MCF 10A (cell line): ENCODE results near the gene TFAP2B. TPM values are rescaled to one million over a fixed set of nuclear protein-coding genes. Genes with fewer than 3 reads are reported as not detected.

Experiments used
- BruUV-seq: library from RNA; stranded (reverse); fragments of 400-500 nt; replicated peaks from 2 replicates; lab custom pipeline; 2021; lab: Mats Ljungman, UMichigan
- CTCF ChIA-PET: fragments of 300-600 bp; sonication (Branson Sonifier 250); formaldehyde crosslinking; extraction: SDS; loops from one replicate; lab custom pipeline; 2021; ENCODE audit warnings: antibody characterized with exemption, inconsistent platforms; lab: Yijun Ruan, JAX
- POLR2A ChIA-PET: fragments of 300-600, 350-650 bp; sonication (Branson Sonifier 250); formaldehyde crosslinking; extraction: SDS; loops from one replicate; lab custom pipeline; 2020; ENCODE audit warnings: antibody characterized with exemption, inconsistent platforms; lab: Yijun Ruan, JAX
- DNase-seq: peaks from one replicate; pipeline ENCODE4 v3.0.0-alpha.2; 2018; ENCODE audit not compliant: unreplicated experiment
- H3K27ac Mint-ChIP-seq: one replicate; pipeline ENCODE4 v1.8.0; 2022; ENCODE audit warnings: mild to moderate bottlenecking, low read depth, mixed read lengths; ENCODE audit not compliant: unreplicated experiment
- H3K27me3 Mint-ChIP-seq: one replicate; pipeline ENCODE4 v1.8.0; 2022; ENCODE audit warnings: mixed read lengths; ENCODE audit not compliant: insufficient read depth, unreplicated experiment
- H3K36me3 Mint-ChIP-seq: one replicate; pipeline ENCODE4 v1.8.0; 2022; ENCODE audit warnings: mild to moderate bottlenecking, moderate library complexity, mixed read lengths; ENCODE audit not compliant: insufficient read depth, unreplicated experiment
- H3K4me1 Mint-ChIP-seq: one replicate; pipeline ENCODE4 v1.8.0; 2022; ENCODE audit warnings: mixed read lengths; ENCODE audit not compliant: insufficient read depth, unreplicated experiment
- H3K4me3 Mint-ChIP-seq: one replicate; pipeline ENCODE4 v1.8.0; 2022; ENCODE audit warnings: mild to moderate bottlenecking, moderate library complexity, mixed read lengths; ENCODE audit not compliant: unreplicated experiment
- H3K9me3 Mint-ChIP-seq: one replicate; pipeline ENCODE4 v1.8.0; 2022; ENCODE audit warnings: mixed read lengths; ENCODE audit not compliant: unreplicated experiment
- CTCF ChIP-seq: fragments of 200-600 bp; IDR thresholded peaks from one replicate; pipeline ENCODE4 v1.8.0; 2022; ENCODE audit warnings: antibody characterized with exemption, mild to moderate bottlenecking; ENCODE audit not compliant: unreplicated experiment
- intact Hi-C: fragments of 100-400 bp; cut with micrococcal nuclease; formaldehyde crosslinking; loops from 2 replicates; pipeline ENCODE4 v1.14.1; 2022
- total RNA-seq: library from RNA; stranded (reverse); gene quantifications from 2 replicates; pipeline ENCODE4 v1.2.3, GENCODE V29; 2022

The TFAP2B gene
- total RNA-seq, 1 experiment from 2014 or later, result not detected

- H3K4me3 Mint-ChIP-seq, result no peak overlapping the region
- no peaks in the 10 kb centered on the region for H3K36me3 Mint-ChIP-seq
- no peak overlapping the region for H3K27ac Mint-ChIP-seq
- H3K27me3 Mint-ChIP-seq, result peaks cover 78% of the 10 kb centered on the region
- peaks cover 10% of the 10 kb centered on the region for H3K4me1 Mint-ChIP-seq
- intact Hi-C loops, result no loop called here
- DNase-seq, result no peak
- no TSS peak for BruUV-seq
- POLR2A ChIA-PET, result no interaction called here
- no peaks in the 10 kb centered on the region for H3K9me3 Mint-ChIP-seq
- TF ChIP-seq CTCF, result no peak
- CTCF ChIA-PET, result interaction anchor here (0.6 kb wide), 1 partner anchor 714 kb away, joined by 3 read pairs; no protein-coding TSS in a partner anchor
These were observed 7.5 kb downstream of the TFAP2B start for GRCh38 chr6:50826037-50826761.

- BruUV-seq, result no TSS peak
- Mint-ChIP-seq H3K27ac (no peak overlapping the region), H3K27me3 (peaks cover 71% of the 10 kb centered on the region), H3K4me3 (no peak overlapping the region), H3K36me3 (no peaks in the 10 kb centered on the region), H3K9me3 (no peaks in the 10 kb centered on the region), H3K4me1 (peaks cover 6% of the 10 kb centered on the region)
- intact Hi-C loops, result no loop called here
- no peak for DNase-seq
- ChIA-PET CTCF (interaction anchor here (0.6 kb wide), 1 partner anchor 715 kb away, joined by 3 read pairs; no protein-coding TSS in a partner anchor), POLR2A (no interaction called here)
- no peak for TF ChIP-seq CTCF
These were observed 8.1 kb downstream of the TFAP2B start for GRCh38 chr6:50826803-50827202.

- H3K9me3 Mint-ChIP-seq, result no peaks in the 10 kb centered on the region
- BruUV-seq, result no TSS peak
- H3K4me3 Mint-ChIP-seq, result no peak overlapping the region
- no peak overlapping the region for H3K27ac Mint-ChIP-seq
- H3K36me3 Mint-ChIP-seq, result no peaks in the 10 kb centered on the region
- CTCF ChIA-PET, result interaction anchor here (0.6 to 2.5 kb wide), 6 partner anchors 10 to 713 kb away, joined by 3 to 11 read pairs (median 4); no protein-coding TSS in a partner anchor
- POLR2A ChIA-PET, result interaction anchor here (0.5 kb wide), 1 partner anchor 653 kb away, joined by 3 read pairs; no protein-coding TSS in a partner anchor
- no peaks in the 10 kb centered on the region for H3K4me1 Mint-ChIP-seq
- no peak for TF ChIP-seq CTCF
- no peak for DNase-seq
- intact Hi-C loops, result no loop called here
- H3K27me3 Mint-ChIP-seq, result peaks cover 49% of the 10 kb centered on the region
These were observed 10.4 kb downstream of the TFAP2B start for GRCh38 chr6:50829049-50829448.

GRCh38 chr6:50829898-50830444, 11.3 kb downstream of the TFAP2B start:
- DNase-seq, result no peak
- no peak overlapping the region for H3K4me3 Mint-ChIP-seq
- POLR2A ChIA-PET, result no interaction called here
- BruUV-seq, result no TSS peak
- no peak for TF ChIP-seq CTCF
- no peaks in the 10 kb centered on the region for H3K36me3 Mint-ChIP-seq
- CTCF ChIA-PET, result interaction anchor here (0.6 to 2.5 kb wide), 7 partner anchors 9 to 712 kb away, joined by 3 to 11 read pairs (median 4); no protein-coding TSS in a partner anchor
- no peaks in the 10 kb centered on the region for H3K4me1 Mint-ChIP-seq
- no peaks in the 10 kb centered on the region for H3K9me3 Mint-ChIP-seq
- no peak overlapping the region for H3K27ac Mint-ChIP-seq
- H3K27me3 Mint-ChIP-seq, result peaks cover 40% of the 10 kb centered on the region
- intact Hi-C loops, result no loop called here
